Keratinocyte (primary cell): Measurements from ENCODE around the gene MMS19.

Experiments
- EZH2 ChIP-seq: IDR thresholded peaks from one replicate; pipeline ENCODE4 v1.6.1; 2012; ENCODE audit warnings: inconsistent platforms, mild to moderate bottlenecking, low read length, moderate library complexity
- TF ChIP-seq, protein P1 (sequence below), 3 experiments: IDR thresholded peaks in 1 of 3; conservative IDR thresholded peaks in 1 of 3; optimal IDR thresholded peaks in 1 of 3; 2 replicates in 2 of 3; 3 replicates in 1 of 3; pipeline versions ENCODE3 to v1.5.1; 2011; ENCODE audit warnings: low read length in 3 of 3, mild to moderate bottlenecking in 3 of 3, moderate library complexity in 2 of 3, control low read depth in 1 of 3, inconsistent platforms in 1 of 3; ENCODE audit not compliant: insufficient read depth in 2 of 3; ENCODE audit errors: extremely low read depth in 1 of 3

DNA sequence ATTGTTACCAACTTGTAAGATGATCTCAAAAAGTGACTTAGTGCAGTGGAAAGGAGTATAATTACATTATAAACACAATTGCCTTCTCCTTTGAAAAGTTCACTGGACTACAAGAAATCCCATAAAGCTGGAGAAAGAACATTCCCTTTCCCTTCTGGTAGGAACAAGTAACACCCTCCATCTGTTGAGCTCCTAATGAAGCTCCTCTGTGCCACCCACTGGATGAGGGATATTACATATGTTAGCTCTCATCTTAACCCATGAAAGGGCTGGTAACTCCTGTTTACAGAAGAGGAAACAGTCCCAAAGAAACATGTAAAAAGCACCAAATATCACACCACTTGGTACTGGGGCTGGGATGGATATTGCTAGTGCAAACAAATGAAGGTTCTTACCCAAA, 64.2 kb downstream of the MMS19 start:
- no peak for TF ChIP-seq EZH2
- TF ChIP-seq, protein P1, sequence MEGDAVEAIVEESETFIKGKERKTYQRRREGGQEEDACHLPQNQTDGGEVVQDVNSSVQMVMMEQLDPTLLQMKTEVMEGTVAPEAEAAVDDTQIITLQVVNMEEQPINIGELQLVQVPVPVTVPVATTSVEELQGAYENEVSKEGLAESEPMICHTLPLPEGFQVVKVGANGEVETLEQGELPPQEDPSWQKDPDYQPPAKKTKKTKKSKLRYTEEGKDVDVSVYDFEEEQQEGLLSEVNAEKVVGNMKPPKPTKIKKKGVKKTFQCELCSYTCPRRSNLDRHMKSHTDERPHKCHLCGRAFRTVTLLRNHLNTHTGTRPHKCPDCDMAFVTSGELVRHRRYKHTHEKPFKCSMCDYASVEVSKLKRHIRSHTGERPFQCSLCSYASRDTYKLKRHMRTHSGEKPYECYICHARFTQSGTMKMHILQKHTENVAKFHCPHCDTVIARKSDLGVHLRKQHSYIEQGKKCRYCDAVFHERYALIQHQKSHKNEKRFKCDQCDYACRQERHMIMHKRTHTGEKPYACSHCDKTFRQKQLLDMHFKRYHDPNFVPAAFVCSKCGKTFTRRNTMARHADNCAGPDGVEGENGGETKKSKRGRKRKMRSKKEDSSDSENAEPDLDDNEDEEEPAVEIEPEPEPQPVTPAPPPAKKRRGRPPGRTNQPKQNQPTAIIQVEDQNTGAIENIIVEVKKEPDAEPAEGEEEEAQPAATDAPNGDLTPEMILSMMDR (optimal IDR thresholded peaks at IDR 0.05 in 1 of 3, IDR thresholded peaks at IDR 0.05 in 1 of 3, conservative IDR thresholded peaks at IDR 0.05 in 1 of 3; ENCODE audit: extremely low read depth in 1 of 3, insufficient read depth in 2 of 3, low read length in 3 of 3), result peak in 1 of 3 experiments; percentile 4
